ENCODE results near the gene DDTL.
"Not testable (repeated sequence)": the region's sequence is repeated elsewhere in the genome, so short reads cannot be mapped to it uniquely, and the experiment has no call there.

- not testable (repeated sequence) for TF ChIP-seq CTCF, POLR2A (IDR thresholded peaks at IDR 0.05)
Measured at GRCh38 chr22:23980567-23980966, 13.9 kb downstream of the DDTL start.

Data from thyroid gland (tissue), 4 donors.